Dedifferentiated amniotic fluid mesenchymal stem cell (primary cell): ENCODE results near the gene RCE1.

Source experiments
- DNase-seq: peaks from one replicate; pipeline ENCODE4 v3.0.0-alpha.2; 2016; ENCODE audit errors: extremely low spot score

The RCE1 gene

DNA sequence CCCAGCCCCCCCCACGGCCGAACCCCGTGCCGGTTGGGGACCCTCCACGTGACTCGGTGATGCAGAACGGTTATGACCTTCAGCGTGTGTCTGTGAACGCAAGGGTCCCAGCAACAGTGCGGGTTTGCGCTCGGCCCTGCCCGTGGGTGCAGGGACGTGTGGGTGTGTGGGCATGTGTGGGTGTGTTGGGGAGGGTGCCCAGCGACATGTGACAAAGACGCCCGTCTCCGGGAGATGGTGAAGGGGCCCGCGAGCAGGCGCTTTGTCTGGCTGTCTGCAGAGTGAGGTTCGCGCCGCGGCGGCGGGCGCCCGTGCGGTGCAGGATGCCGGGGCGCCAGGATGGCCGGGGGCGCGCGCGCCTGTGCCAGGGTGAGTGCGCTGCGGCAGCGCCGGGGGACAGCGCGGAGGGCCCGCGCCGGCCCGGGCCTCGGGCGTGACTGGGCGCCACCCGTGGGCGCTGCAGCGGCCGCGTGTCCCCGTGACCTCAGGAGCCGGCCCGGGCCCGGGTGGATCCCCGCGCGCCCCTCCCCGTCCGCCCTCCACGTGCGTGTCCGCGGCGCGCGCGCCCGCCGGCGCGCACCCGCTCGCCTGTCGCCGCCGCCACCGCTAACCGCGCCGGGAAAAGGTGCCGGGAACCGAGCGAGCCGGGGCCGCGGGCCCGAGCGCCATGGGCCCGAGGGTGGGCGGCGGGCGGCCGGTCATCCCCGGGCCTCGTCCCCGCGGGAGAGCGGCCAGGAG, 13.4 kb downstream of the RCE1 start, which contains the start of gene LRFN4:
Gene LRFN4 (plus strand): TSS at position 569 of the 738 bp plus-strand sequence. CDS start 681 bp downstream, outside the sequence.
- DNase-seq: peak; percentile 28

DNA sequence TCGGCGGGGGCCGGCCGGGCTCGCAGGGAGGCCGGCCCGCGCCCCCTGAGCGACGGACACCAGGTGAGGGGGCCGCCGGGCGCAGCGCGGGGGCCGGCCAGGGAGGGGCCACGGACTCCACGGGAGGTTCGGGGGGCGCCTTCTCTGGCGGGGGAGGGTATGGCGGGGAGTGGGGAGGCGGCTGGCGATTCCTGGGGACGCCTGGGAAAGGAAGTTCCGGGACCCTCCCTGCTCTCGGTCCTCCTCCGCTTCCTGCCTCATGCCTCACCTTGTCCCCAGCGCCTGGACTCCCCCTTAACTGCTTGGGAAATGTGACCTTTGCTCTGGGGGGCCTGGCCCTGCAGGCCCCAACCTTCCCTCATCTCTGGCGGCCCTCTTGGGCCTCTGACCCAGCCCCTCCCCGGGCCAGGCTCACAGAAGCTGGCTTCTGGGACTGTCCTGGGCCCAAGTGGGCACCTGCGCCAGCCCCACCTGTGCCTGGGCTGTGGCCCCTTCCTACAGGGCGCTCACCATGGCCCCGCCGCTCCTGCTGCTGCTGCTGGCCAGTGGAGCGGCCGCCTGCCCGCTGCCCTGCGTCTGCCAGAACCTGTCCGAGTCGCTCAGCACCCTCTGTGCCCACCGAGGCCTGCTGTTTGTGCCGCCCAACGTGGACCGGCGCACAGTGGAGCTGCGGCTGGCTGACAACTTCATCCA, 14.1 kb downstream of the RCE1 start:
- no peak for DNase-seq

DNA sequence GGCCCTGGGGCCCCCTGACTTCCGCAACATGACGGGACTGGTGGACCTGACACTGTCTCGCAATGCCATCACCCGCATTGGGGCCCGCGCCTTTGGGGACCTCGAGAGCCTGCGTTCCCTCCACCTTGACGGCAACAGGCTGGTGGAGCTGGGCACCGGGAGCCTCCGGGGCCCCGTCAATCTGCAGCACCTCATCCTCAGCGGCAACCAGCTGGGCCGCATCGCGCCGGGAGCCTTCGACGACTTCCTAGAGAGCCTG, 14.6 kb downstream of the RCE1 start:
- no peak for DNase-seq

DNA sequence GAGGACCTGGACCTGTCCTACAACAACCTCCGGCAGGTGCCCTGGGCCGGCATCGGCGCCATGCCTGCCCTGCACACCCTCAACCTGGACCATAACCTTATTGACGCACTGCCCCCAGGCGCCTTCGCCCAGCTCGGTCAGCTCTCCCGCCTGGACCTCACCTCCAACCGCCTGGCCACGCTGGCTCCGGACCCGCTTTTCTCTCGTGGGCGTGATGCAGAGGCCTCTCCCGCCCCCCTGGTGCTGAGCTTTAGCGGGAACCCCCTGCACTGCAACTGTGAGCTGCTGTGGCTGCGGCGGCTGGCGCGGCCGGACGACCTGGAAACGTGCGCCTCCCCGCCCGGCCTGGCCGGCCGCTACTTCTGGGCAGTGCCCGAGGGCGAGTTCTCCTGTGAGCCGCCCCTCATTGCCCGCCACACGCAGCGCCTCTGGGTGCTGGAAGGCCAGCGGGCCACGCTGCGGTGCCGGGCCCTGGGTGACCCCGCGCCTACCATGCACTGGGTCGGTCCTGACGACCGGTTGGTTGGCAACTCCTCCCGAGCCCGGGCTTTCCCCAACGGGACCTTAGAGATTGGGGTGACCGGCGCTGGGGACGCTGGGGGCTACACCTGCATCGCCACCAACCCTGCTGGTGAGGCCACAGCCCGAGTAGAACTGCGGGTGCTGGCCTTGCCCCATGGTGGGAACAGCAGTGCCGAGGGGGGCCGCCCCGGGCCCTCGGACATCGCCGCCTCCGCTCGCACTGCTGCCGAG, 15.1 kb downstream of the RCE1 start:
- no peak for DNase-seq

DNA sequence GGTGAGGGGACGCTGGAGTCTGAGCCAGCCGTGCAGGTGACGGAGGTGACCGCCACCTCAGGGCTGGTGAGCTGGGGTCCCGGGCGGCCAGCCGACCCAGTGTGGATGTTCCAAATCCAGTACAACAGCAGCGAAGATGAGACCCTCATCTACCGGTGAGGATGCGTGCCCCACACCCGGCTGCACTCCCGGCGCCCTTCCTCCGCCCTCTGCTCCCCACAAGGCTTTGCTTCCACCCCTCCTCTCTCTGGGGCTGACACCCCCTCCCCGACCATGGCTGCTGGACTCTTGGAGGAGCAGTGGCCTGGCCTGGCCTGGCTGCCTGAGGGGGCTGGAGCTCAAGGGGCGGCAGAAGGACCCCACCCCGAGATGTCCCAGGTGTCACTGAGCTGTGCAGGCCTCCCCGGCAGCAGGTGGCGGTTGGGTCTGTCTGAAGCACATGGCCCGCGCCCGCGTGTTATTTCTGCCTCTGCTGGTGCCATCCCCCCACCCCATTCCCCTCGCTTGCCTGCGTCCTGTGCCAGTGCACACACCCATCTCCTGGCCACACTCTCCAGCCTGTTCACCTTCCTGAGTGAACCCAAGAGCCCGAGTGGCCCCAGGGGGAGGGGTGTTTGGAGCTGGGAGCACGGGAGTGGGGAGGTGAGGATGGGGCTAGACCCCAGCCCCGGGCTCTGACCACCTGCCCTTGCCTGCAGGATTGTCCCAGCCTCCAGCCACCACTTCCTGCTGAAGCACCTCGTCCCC, 15.9 kb downstream of the RCE1 start:
- no peak for DNase-seq

DNA sequence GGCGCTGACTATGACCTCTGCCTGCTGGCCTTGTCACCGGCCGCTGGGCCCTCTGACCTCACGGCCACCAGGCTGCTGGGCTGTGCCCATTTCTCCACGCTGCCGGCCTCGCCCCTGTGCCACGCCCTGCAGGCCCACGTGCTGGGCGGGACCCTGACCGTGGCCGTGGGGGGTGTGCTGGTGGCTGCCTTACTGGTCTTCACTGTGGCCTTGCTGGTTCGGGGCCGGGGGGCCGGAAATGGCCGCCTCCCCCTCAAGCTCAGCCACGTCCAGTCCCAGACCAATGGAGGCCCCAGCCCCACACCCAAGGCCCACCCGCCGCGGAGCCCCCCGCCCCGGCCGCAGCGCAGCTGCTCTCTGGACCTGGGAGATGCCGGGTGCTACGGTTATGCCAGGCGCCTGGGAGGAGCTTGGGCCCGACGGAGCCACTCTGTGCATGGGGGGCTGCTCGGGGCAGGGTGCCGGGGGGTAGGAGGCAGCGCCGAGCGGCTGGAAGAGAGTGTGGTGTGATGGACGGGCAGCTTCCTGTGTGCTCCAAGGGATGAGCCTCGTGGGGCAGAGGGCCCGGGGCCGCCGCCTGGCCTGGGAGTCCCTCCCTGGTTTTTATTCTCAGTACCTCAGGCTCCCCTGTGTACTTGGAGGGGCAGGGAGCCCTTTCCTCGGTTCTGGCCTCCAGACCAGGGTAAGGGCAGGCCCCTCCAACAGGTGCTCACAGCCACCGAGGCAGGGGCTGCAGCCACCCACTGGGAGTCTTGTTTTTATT, 16.6 kb downstream of the RCE1 start:
- no peak for DNase-seq

DNA sequence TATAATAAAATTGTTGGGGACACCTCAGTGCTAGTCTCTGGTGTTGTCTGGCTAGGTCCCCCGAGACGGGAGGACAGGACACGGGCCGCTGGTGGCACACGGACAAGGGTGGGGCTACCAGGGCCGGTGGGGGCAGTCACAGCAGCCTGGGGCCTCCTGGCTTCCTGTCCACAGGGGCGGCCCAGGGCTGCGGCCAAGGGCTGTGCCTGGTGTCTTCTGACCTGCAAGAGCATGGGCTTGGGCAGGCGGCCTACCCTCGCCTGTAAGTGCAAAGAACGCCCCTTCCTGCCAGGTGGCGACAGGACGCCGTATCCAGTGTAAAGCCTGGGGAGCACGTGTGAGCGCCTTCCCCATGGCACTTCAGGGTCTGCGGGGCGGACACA, 17.2 kb downstream of the RCE1 start:
- DNase-seq: no peak

DNA sequence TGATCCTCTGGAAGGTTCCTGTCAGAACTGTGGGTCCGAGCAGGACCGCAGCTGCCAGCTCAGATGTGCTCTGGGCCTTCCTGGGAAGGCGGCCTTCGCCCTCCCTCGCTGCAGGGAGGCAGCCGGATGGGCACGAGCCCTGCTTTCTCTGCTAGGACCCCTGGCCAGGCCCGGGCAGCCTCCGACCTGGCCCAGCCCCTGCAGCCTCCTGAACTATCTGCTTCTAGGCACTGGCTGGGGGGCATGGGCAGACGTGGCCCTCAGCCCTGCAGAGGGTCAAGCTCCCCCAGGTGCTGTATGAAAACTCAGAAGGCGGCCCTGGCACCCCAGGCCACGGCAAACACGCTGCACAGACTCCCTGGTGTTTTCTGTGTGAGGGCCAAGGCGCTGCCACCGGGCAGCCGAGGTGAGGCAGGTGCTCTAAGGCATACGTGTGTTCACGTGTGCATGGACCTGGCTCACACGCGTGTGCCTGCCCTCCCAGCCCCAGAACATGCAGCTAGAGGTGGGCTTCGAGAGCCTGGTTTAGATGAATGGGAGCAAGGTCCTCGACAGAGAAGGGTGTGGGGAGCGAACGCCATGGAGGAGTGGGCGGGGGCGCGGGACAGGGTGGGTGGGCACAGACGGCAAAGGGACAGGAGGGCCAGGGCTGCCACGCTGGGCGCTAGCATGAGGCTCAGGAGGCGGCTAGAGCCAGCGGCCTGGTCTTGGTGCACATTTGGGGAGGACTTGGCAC, 18.0 kb downstream of the RCE1 start:
- no peak for DNase-seq

DNA sequence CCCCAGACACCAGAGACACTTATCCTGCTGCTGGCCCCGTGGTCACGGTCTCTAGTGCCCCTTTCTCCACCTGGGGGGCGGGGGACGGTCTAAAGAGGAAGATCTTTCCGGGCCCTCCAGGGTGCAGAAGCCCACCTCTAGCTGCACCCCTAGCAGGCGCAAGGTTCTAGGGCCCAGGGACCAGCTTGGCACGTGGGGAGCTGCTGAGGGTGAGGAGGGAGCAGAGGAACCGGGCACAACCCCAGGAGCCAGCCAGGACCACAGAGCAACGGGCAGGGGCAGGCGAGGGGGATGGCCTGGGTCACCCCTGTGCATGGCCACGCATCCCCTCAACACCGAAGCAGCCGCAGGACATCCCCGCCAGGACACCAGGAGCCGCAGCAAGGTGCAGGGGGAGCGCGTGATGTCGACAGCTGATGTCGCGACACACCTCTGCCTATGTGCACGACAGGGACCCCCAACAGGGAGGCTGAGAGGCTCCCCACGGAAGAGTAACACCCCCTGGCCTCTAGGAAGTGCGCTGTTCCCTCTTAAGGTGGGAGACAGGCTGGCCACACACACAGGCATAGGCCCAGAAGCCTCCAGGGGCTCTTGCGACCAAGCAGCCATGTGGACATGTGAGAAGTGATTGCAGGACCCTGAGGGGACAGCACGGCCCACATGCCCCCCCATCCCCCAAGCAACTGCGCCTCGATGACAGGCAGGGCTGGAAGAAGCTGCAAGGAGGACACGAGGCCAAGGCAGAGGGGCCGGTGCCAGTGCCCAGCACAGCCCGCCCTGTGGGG, 18.7 kb downstream of the RCE1 start:
- DNase-seq: no peak

DNA sequence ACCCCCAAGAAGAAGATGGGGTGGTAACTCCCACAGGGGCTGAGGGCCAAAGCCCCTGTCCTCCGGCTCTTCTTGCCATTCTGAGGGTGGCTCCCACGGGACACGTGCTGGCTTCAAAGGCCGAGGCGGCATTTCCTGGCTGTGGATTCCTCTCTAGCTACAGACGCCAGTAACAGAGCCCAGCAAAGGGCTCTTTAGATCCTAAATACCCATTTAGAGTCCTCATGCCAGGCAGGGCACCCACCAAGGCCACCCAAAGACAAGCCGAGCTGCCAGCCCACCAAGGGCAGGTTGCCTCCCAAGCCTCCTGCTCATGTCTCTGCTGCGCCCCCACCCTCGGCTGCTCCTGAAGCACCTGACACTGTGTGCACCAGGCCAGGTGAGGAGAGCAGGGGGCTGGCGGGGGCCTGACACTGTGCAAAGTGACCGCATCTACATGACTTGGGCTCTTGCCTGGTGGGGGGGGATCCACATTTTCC, 19.4 kb downstream of the RCE1 start:
- DNase-seq: no peak

DNA sequence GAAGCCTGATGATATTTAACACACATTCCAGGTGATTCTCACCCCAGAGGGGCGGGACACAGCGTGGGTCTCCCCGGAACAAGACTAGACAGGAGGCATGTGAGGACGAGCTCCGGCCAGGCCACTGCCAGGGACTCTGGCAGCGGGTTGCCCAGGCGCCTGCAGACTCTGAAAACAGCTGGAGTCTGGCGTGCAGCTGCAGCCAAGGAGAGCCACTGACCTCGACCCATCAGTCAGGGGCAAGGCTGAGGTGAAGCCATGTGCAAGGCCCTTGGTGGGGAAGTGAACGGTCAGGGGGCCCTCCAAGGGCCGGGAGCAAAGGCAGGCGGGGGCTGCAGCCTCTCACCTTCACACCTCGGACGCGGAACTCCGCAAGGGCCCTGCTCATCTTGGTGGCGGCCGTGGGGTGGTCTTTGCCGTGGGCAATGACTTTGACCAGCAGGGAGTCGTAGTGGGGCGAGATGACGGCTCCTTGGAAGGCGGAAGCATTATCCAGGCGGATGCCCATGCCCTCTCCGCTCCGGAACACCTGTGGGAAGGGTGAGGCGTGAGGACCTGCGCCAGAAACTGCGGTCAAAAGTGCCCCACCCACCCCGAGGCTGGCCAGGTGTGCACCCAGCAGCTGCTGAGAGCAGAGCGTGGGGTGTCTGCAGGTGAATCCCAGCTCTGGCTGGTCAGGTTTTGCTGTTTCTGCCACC, 20.3 kb downstream of the RCE1 start:
- no peak for DNase-seq

DNA sequence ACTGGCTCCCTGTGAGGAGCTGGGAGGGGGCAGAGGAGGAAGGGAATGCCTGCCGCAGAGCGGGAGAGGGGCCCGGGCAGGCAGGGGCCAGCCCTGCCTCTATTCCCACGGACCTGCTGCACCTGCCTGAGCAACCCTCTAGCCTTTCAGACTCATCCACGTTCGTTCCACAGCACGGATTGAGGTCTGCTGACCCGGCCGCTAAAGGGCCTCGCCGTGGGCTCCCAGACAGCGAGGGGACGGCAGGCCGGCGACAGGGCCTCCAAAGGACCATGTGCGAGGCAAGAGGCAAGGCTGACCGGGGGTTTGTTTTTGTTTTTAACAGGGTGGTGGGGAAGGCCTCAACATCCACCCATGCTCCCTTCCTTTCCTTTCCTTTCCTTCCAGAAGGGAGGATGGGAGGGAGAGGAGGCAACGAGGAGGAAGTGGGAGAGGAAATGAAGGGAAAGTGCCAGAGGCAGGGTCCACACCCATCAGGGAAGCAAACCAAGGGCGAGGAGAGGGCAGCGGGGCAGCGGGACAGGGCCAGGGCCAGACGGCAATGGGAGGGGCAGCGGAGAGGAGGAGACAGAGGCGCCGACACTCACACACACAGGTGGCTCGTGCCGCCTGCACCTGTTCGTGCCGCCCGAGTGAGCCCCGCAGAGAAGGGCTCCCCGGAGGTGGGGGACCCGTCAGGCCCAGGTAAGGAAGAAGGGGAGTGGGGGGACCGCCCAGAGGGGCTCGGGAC, 21.1 kb downstream of the RCE1 start:
- no peak for DNase-seq

DNA sequence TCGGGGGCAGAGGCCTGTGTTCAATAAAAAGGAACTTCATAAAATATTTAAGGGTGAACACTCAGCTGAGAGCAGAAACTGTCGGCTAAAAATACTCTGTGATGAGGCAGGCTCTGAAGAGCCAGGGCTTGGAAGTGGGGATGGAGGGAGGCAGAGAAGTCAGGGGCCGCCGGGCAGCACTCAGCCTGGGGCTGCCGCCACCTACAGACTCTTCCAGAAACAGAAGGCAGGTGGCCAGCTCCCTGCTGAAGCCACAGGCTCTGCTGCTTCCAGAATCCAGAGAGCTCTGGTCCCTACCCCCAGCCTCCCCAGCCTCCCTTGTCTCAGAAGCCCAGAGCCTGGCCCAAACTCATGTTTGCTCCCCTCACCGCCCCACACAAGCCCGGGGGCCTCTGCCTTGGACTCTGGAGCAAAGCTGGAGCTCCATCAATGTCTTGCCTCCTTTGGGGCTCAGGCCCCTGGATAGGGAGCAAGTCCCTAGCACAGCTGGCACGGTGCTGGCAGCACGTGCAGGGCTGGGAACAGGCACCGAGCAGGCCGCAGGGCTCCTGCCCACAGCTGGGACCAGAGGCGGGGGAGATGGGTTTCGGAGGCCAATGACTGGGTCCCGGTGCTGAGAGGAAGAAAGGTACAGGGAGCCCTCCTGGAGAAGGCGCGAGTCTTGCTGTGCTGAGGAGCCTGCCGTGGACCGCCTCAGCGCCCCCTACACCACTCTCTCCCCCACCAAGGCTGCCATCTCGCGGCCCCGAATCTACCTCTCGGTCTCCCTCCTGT, 21.9 kb downstream of the RCE1 start:
- no peak for DNase-seq

DNA sequence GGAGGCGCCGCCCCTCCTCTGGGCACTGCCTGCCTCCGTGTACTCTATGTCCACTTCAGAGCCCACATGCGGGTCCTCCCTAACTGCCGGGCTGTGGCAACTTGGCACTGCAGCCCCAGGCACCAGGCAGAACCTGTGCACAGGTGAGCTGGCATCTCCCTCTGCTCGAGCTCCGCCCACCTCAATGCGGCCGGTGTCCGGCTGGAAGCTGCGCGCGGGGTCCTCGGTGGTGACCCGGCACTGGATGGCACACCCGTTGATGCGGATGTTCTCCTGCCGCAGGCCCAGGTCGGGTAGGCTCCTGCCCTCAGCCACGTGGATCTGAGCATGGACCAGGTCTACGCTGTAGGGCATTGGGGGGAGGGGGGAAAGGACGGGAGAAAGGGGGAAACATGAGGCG, 22.8 kb downstream of the RCE1 start:
- DNase-seq: no peak

DNA sequence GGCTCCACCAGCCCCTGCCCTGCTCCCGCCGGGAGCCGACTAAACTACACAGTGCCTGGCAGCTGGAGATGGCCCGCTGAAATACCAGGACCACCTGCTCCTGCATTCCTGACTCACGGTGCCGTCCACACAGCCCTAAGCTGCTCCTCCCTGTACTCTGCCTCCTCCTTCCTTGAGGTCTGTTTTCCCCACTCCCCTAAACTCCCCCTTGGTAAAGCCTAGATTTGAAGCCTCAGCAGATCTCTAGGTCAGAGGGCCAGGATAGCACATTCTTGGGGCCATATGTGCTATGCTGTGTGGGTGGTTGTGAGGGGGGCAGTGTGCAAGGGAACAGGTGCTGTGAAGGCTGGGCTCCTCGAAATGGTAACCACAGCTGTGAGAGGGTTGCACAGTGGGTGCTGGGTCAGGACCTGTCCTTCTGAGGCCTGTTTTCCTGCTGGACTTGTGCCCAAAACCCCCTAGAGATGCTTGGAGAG, 23.3 kb downstream of the RCE1 start:
- no peak for DNase-seq

DNA sequence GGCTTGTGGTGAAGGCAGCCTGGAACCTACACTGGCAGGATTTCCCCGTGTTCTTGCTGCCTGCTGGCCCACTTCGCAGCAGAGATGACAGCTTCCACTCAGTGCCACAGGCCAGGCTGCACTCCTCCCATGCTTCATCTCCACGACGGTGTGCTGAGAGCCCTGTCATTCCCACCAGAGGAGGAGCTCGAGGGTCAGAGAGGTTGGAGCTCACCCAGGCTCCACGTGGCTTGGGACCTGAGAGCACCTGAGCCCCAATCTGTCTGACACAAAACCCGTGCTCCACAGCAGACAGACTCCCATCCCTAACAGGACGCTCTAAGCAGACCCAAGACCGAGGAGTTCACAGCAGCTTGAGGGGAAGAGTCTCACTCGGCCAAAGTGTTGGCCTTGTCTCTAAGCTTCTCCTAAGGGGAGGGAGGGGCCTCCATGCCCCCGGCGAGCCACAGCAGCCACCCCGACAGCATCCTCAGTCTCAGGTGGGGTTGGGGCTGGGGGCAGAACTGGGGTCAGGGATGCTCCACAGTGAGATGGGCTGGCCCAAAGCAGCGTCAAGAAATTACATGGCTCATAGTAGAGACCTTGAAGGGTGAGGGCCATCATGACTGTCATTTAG, 24.3 kb downstream of the RCE1 start:
- no peak for DNase-seq

DNA sequence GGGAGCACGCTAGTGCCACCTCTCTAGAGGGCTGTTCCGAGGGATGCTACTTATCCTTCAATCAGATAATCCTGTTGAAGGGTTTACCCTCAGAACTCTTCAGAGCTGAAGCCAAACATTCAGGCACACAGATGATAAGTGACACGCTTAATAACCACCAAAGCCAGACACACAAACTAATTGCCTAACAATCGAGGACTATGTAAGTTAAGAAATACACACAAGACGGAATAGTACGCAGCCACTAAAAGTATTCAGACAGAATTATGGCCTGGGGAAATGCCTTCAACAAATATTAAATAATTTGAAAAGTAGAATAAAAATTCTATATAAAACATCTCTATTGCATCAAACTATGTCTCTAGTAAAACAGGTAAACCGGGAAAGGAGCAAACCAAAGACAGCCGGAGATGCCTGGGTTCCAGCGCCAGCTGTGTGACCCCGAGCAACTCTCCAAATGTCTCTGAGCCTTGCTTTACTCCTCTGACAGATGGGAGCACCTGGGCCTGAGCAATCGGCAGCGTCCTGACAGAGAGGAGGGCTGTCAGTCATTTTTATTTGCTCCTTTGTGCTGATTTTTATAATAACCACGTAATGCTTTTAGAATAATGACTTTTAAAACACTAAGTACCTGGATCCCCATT, 25.0 kb downstream of the RCE1 start:
- no peak for DNase-seq
